Neuronal stem cell (in vitro differentiated cells): Measurements from ENCODE around the gene LOXL1.

Source experiments
- DNase-seq: peaks from one replicate; pipeline ENCODE4 v3.0.0-alpha.2; 2013; ENCODE audit warnings: low spot score
- H2AFZ ChIP-seq: one replicate; pipeline ENCODE4 v1.6.1; 2013; ENCODE audit warnings: mild to moderate bottlenecking, low read length, inconsistent platforms
- H2AK5ac ChIP-seq: 2 replicates; pipeline ENCODE4 v1.6.1; 2013; ENCODE audit warnings: low read depth, mild to moderate bottlenecking, inconsistent platforms, low read length, moderate library complexity, mixed read lengths
- H2BK120ac ChIP-seq: 2 replicates; pipeline ENCODE4 v1.6.1; 2013; ENCODE audit warnings: low read depth, mild to moderate bottlenecking, inconsistent platforms, low read length, moderate library complexity, mixed read lengths
- H2BK12ac ChIP-seq: one replicate; pipeline ENCODE4 v1.6.1; 2013; ENCODE audit warnings: low read length, inconsistent platforms
- H2BK15ac ChIP-seq: 2 replicates; pipeline ENCODE4 v1.6.1; 2013; ENCODE audit warnings: mild to moderate bottlenecking, low read length, inconsistent platforms, mixed read lengths
- H2BK5ac ChIP-seq: one replicate; pipeline ENCODE4 v1.6.1; 2013; ENCODE audit warnings: inconsistent platforms, mild to moderate bottlenecking, low read length, moderate library complexity
- H3K14ac ChIP-seq: one replicate; pipeline ENCODE4 v1.6.1; 2013; ENCODE audit warnings: low read length, inconsistent platforms
- H3K18ac ChIP-seq: 2 replicates; pipeline ENCODE4 v1.6.1; 2013; ENCODE audit warnings: low read length, inconsistent platforms
- H3K23ac ChIP-seq: 2 replicates; pipeline ENCODE4 v1.6.1; 2013; ENCODE audit warnings: low read depth, mild to moderate bottlenecking, mixed read lengths, low read length, inconsistent platforms; ENCODE audit not compliant: poor library complexity
- H3K27ac ChIP-seq: replicated peaks from 3 replicates; pipeline ENCODE4 v1.5.1; 2013; ENCODE audit warnings: low read length, inconsistent platforms
- H3K27me3 ChIP-seq, 3 experiments: 2 replicates each; pipeline ENCODE4 v1.6.1; 2013; ENCODE audit warnings: low read length in 3 of 3, mild to moderate bottlenecking in 2 of 3, inconsistent platforms in 1 of 3, low read depth in 1 of 3, mixed read lengths in 1 of 3, moderate library complexity in 1 of 3; ENCODE audit not compliant: control insufficient read depth in 3 of 3, insufficient read depth in 3 of 3
- H3K36me3 ChIP-seq, 2 donors: replicated peaks in 1 of 2; 2 replicates each; pipeline ENCODE4 v1.6.1; 2013; ENCODE audit warnings: low read length in 2 of 2; ENCODE audit not compliant: control insufficient read depth in 2 of 2, insufficient read depth in 2 of 2
- H3K4ac ChIP-seq: 2 replicates; pipeline ENCODE4 v1.6.1; 2013; ENCODE audit warnings: inconsistent platforms, mild to moderate bottlenecking, low read length, moderate library complexity
- H3K4me1 ChIP-seq, 2 donors: 1 replicate in 1 of 2; 2 replicates in 1 of 2; pipeline ENCODE4 v1.6.1; 2013; ENCODE audit warnings: low read length in 2 of 2, low read depth in 1 of 2; ENCODE audit not compliant: control insufficient read depth in 2 of 2, insufficient read depth in 1 of 2
- H3K4me2 ChIP-seq: one replicate; pipeline ENCODE4 v1.6.1; 2013; ENCODE audit warnings: mild to moderate bottlenecking, low read length, inconsistent platforms; ENCODE audit not compliant: insufficient read depth, poor library complexity, severe bottlenecking
- H3K4me3 ChIP-seq, 2 donors: 2 replicates each; pipeline ENCODE4 v1.5.1; 2013; ENCODE audit warnings: low read length in 2 of 2, mild to moderate bottlenecking in 2 of 2, inconsistent platforms in 1 of 2, moderate library complexity in 1 of 2
- H3K79me1 ChIP-seq: one replicate; pipeline ENCODE4 v1.6.1; 2013; ENCODE audit warnings: low read depth, mild to moderate bottlenecking, inconsistent platforms, low read length, moderate library complexity
- H3K9ac ChIP-seq: one replicate; pipeline ENCODE4 v1.6.1; 2013; ENCODE audit warnings: mild to moderate bottlenecking, low read depth, low read length, inconsistent platforms; ENCODE audit not compliant: poor library complexity
- H3K9me3 ChIP-seq, 2 donors: replicated peaks in 1 of 2; 2 replicates each; pipeline versions ENCODE3 to v1.6.1; 2013; ENCODE audit warnings: low read length in 2 of 2, mild to moderate bottlenecking in 2 of 2, inconsistent platforms in 1 of 2, low read depth in 1 of 2, mixed read lengths in 1 of 2, moderate library complexity in 1 of 2; ENCODE audit not compliant: control insufficient read depth in 2 of 2, insufficient read depth in 1 of 2
- H4K8ac ChIP-seq: one replicate; pipeline ENCODE4 v1.6.1; 2013; ENCODE audit warnings: low read depth, mild to moderate bottlenecking, inconsistent platforms, low read length, moderate library complexity
- H4K91ac ChIP-seq: one replicate; pipeline ENCODE4 v1.6.1; 2013; ENCODE audit warnings: low read length, low read depth, mild to moderate bottlenecking, inconsistent platforms; ENCODE audit not compliant: poor library complexity
- WGBS, 2 donors: extraction: QIAGEN DNeasy Blood & Tissue Kit; methylation state at CpG; one replicate each; pipeline ENCODE4 v1.1.7; 2013; ENCODE audit warnings: missing lambda C conversion rate in 2 of 2, mixed read lengths in 1 of 2; ENCODE audit not compliant: insufficient read length in 2 of 2, insufficient replicate concordance in 1 of 2; ENCODE audit errors: extremely low coverage in 2 of 2; 5-methylcytosine and 5-hydroxymethylcytosine counted together

LOXL1 gene

DNA sequence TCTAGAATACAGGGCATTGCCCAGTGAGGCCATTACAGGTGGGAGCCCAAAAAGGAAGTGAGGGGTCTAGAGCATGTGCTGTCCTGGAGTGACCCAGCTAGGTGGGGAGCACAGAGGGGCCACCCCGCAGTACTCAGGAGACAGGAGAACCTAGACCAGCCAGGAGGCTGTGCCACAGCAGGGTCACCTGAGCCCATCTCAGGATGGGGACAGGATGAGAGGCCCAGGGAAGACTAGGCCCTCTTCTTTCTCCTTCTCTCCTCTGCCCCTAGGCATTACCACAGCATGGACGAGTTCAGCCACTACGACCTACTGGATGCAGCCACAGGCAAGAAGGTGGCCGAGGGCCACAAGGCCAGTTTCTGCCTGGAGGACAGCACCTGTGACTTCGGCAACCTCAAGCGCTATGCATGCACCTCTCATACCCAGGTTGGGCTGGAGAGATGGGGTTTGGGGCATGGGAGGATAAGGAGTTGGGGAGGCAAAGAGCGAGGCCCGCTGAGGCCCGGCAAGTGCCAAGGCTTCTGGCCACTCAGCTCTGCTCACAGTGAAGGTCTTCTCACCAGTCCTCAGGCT lies 20.6 kb downstream of the LOXL1 start:
- no peak for DNase-seq
- no peak overlapping the region for H2BK12ac ChIP-seq
- H2BK120ac ChIP-seq = no peak overlapping the region
- no peak overlapping the region for H3K27ac ChIP-seq
- H2BK15ac ChIP-seq = no peak overlapping the region
- no peak overlapping the region for H4K91ac ChIP-seq
- no peak overlapping the region for H3K9ac ChIP-seq
- H3K18ac ChIP-seq = no peak overlapping the region
- H3K27me3 ChIP-seq = peaks cover 0 to 11% (median 0%) of the 10 kb centered on the region in 3 experiments
- H2BK5ac ChIP-seq = no peak overlapping the region
- no CpG with 5 or more reads among the region's 9 CpGs for WGBS, 2 donors
- no peak overlapping the region for H3K14ac ChIP-seq
- peaks cover 3 to 30% of the 10 kb centered on the region in 2 donors for H3K36me3 ChIP-seq
- no peak overlapping the region for H3K4me3 ChIP-seq
- H3K4me1 ChIP-seq = peaks cover 16 to 21% of the 10 kb centered on the region in 2 donors
- no peak overlapping the region for H3K4me2 ChIP-seq
- H3K23ac ChIP-seq = no peak overlapping the region
- H4K8ac ChIP-seq = no peak overlapping the region
- no peaks in the 10 kb centered on the region for H3K9me3 ChIP-seq
- peak overlapping the region; percentile 5 for H2AK5ac ChIP-seq
- H3K4ac ChIP-seq = no peak overlapping the region
- no peaks in the 10 kb centered on the region for H3K79me1 ChIP-seq
- no peak overlapping the region for H2AFZ ChIP-seq

DNA sequence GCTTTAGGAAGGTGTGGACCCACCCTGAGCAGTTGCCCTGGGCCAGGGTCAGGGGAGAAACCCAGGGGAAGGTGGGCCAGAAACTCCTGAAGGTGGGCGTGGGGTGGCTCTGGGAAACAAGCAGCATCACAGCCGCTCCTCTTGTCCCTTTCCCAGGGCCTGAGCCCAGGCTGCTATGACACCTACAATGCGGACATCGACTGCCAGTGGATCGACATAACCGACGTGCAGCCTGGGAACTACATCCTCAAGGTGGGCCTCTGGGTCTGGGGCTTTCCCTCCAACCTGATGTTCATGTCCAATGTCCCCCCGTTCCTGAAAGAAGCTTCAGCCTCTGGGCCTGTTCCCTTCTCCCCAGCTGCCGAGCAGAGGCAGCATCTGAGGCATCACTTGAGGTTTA lies 21.4 kb downstream of the LOXL1 start:
- Histone ChIP-seq H3K79me1 (no peaks in the 10 kb centered on the region), H3K4me3 (no peak overlapping the region), H3K27ac (no peak overlapping the region), H3K4ac (no peak overlapping the region), H2AFZ (no peak overlapping the region), H3K14ac (no peak overlapping the region), H3K9ac (no peak overlapping the region), H3K4me2 (no peak overlapping the region), H4K8ac (no peak overlapping the region), H2BK12ac (no peak overlapping the region), H4K91ac (no peak overlapping the region), H3K23ac (peak overlapping the region; percentile 23), H3K36me3 (peaks cover 3 to 30% of the 10 kb centered on the region in 2 donors), H2BK120ac (no peak overlapping the region), H2BK15ac (no peak overlapping the region), H2AK5ac (no peak overlapping the region), H3K18ac (no peak overlapping the region), H3K4me1 (peaks cover 21 to 23% of the 10 kb centered on the region in 2 donors), H3K9me3 (no peaks in the 10 kb centered on the region), H3K27me3 (peaks cover 0 to 11% (median 0%) of the 10 kb centered on the region in 3 experiments), H2BK5ac (no peak overlapping the region)
- no peak for DNase-seq
- no CpG with 5 or more reads among the region's 9 CpGs for WGBS, 2 donors

DNA sequence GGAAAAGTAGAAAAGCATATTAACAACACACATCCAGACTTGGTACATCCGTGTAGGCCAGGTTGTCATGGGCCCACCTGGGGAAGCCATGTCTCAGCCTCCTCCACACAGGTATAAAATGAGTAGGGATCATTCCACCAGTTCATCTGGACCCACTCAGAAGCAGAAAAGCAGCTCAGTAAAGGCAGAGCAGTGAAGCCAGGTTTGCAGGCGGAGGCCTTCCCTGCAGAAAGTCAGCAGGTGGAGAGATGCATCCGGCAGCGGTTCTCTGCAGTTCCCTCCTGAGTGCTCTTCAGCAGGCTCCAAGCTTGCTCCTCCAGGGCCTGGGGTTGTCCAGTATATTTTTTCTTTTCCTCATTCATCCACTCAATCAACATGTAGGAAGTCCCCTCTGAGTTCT lies 22.1 kb downstream of the LOXL1 start:
- Histone ChIP-seq H3K4me1 (peaks cover 21 to 23% of the 10 kb centered on the region in 2 donors), H3K23ac (no peak overlapping the region), H3K4me2 (no peak overlapping the region), H2BK120ac (no peak overlapping the region), H3K14ac (no peak overlapping the region), H2BK15ac (no peak overlapping the region), H4K91ac (no peak overlapping the region), H2AFZ (no peak overlapping the region), H3K4me3 (no peak overlapping the region), H2AK5ac (no peak overlapping the region), H2BK12ac (no peak overlapping the region), H4K8ac (no peak overlapping the region), H3K18ac (no peak overlapping the region), H2BK5ac (no peak overlapping the region), H3K36me3 (peaks cover 3 to 27% of the 10 kb centered on the region in 2 donors), H3K27me3 (peaks cover 0 to 6% (median 0%) of the 10 kb centered on the region in 3 experiments), H3K79me1 (no peaks in the 10 kb centered on the region), H3K9ac (no peak overlapping the region), H3K27ac (no peak overlapping the region), H3K9me3 (no peaks in the 10 kb centered on the region), H3K4ac (no peak overlapping the region)
- no peak for DNase-seq
- WGBS, 2 donors = no CpG with 5 or more reads among the region's 4 CpGs

DNA sequence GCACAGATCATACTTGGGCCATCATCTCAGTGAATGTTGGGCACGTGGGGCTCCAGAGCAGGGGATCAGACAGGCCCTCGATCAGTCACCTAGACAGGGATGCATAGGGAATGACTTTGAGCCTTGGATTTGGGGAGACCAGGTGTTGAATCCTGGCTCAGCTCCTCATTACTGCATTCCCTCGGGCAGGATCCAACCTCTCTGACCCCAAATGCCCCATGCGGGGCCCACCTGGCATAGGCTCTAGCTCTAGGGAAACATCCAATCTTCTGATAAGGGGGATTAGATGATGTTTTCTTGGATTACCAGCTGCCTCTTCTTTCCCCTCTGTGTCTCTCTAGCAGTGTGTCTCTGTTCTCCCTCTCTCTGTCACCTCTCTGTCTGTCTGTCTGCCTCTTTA lies 22.7 kb downstream of the LOXL1 start:
- Histone ChIP-seq H3K23ac (no peak overlapping the region), H3K14ac (no peak overlapping the region), H3K4ac (no peak overlapping the region), H4K8ac (no peak overlapping the region), H3K79me1 (no peaks in the 10 kb centered on the region), H3K9me3 (no peaks in the 10 kb centered on the region), H3K36me3 (peaks cover 3 to 27% of the 10 kb centered on the region in 2 donors), H2AFZ (no peak overlapping the region), H3K18ac (no peak overlapping the region), H2AK5ac (no peak overlapping the region), H3K9ac (no peak overlapping the region), H4K91ac (no peak overlapping the region), H2BK15ac (no peak overlapping the region), H3K4me2 (no peak overlapping the region), H3K4me1 (peaks cover 20 to 23% of the 10 kb centered on the region in 2 donors), H2BK120ac (no peak overlapping the region), H2BK5ac (no peak overlapping the region), H2BK12ac (no peak overlapping the region), H3K27ac (no peak overlapping the region), H3K4me3 (no peak overlapping the region), H3K27me3 (peaks cover 0 to 3% (median 0%) of the 10 kb centered on the region in 3 experiments)
- WGBS, 2 donors = no CpG with 5 or more reads among the region's 4 CpGs
- DNase-seq = no peak
